Head of caudate nucleus (tissue), 42 donors: Measurements from ENCODE around the gene AIP.

Experiments used
- DNase-seq, 42 donors: peaks; one replicate each; pipeline versions ENCODE4 v3.0.0 to v3.0.0-alpha.2; 2020 to 2021; ENCODE audit warnings: mixed read lengths in 7 of 42
- intact Hi-C: fragments of 100-400 bp; cut with DNase I; formaldehyde crosslinking; loops from one replicate; pipeline ENCODE4 v1.15.0; 2022

AIP gene

DNA sequence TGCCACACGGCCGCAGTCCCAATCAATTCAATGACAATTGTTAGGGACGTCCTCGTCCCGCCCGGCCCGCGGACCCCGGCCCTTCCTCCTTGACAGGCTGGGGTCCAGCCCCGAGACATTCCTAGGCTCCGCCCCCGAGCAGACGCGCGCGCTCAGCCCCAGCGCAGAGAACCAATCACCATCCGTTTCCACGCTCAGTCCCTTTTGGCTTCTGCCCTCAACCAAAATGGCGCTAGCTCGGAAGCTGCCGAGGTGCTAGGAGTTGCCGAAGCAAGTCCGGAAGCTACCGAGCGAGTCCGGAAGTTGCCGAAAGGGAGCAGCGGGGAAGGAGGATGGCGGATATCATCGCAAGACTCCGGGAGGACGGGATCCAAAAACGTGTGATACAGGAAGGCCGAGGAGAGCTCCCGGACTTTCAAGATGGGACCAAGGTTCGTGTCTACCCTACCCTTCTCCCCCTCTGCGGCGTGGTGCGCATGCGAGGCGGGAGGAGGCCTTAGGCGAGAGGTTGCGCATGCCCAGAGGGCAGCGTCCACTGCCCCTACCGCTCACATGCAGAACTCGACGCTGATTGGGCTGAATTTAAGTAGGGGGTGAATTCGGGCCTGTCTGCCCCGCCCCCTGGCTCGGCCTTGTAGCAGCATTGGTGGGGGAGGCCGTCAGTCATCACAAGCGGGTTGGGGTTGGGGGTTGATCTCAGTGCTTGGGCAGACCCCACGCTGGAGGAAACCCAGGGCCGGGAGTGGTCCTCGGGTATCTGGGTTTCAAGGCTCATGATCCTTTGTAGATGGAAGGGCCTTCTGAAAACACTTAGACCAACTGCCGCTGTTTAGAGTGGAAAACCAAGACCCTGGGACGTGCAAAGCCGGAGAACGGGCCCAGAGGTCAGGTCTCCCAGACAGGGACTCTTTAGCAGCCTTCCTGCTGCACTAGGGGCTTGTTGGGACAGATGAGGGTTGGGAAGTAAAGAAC lies at the start of gene AIP:
Gene AIP, plus strand, starts transcription at position 200 of the 972 bp plus-strand sequence. Its CDS starts 133 bp downstream, at position 333.
- peak; percentile 92 to 99 (median 97) for DNase-seq
- intact Hi-C loops, result loop anchor here (2.0 to 5.0 kb wide), 2 partner anchors 14 to 81 kb away; partner anchors contain the start of genes PPP1CA, TBC1D10C and TMEM134

DNA sequence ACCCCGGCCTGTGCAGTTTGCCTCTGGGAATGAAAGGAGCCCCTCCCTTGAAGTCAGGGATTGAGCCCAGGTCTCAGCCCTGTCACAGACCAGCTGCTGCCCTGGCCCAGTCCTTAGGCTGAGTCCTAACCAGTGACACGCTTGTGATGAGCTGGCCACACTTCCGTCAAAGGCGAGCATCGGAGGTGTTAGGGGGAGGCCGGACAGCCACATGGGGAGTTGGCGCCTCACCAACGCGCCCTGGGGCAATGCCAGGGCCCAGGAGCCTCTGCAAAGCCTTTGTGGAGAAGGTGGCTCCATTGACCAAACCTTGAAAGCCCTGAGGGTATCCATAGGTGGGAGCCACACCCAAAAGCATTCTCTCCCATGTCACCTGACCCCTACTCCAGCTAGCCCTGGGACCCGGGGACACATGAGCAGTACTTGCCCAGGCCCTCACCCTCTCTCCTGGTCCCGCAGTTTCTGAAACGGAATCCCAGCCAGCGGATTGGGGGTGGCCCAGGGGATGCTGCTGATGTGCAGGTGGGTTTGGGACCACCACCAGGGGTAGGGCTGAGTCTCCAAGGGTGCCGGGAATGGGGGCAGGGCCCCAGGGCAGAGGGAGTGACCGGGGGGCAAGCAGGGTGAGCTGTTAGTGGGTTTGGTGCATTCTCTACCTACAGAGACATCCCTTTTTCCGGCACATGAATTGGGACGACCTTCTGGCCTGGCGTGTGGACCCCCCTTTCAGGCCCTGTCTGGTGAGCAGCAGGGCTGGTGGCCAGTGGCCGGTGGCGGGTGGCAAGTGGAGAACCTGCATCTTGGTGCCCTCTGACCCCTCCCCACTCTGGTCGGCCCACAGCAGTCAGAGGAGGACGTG lies 49.1 kb upstream of the AIP start:
- intact Hi-C loops, result no loop called here

DNA sequence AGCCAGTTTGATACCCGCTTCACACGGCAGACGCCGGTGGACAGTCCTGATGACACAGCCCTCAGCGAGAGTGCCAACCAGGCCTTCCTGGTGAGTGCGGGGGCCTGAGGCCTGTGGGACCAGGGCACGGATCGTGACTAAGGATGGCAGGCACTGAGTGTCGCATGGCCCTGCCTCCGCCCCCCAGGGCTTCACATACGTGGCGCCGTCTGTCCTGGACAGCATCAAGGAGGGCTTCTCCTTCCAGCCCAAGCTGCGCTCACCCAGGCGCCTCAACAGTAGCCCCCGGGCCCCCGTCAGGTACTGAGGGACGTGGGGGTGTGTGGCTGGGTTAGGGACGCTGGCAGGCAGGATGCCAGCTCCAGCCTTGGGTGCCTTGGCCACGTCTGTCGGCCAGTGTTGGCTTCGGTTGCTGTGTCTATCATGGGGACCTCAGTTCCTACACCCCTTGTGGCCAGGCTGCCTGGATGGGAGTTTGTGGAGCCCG lies 48.4 kb upstream of the AIP start:
- no peak for DNase-seq
- intact Hi-C loops, result no loop called here

More for the DNA sequence above, 49.1 kb upstream of the AIP start:
- no peak for DNase-seq

GRCh38 chr11:67435031-67435726 lies 47.6 kb upstream of the AIP start:
- intact Hi-C loops, result no loop called here
- DNase-seq, result no peak

GRCh38 chr11:67435727-67436458 lies 46.9 kb upstream of the AIP start:
- no peak for DNase-seq
- intact Hi-C loops, result no loop called here

- no peak for DNase-seq
- intact Hi-C loops, result no loop called here
These were observed 46.3 kb upstream of the AIP start for GRCh38 chr11:67436459-67437081.

- DNase-seq, result no peak
- intact Hi-C loops, result no loop called here
These were observed 45.6 kb upstream of the AIP start, which contains the start of gene PTPRCAP for GRCh38 chr11:67437082-67437808. PTPRCAP (minus strand) TSS chr11:67437682; CDS start chr11:67437619, 63 bp downstream.

DNA sequence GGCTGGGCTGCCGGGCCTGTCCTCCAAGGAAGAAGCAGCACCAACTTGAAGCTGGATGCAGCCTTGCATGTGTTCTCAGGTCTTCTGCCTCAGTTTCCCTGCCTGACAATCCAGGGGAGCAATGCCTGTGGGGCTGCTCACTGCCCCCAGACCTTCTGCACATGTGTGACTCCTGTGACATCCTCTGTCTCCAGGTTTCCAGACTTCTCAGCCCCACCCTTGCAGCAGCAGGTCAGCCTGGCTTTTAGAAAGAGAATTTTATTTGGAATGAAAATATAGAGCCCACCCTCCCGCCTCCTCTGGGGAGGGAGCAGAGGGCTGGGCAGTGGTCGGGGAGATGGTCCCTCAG lies 45.0 kb upstream of the AIP start:
- intact Hi-C loops, result no loop called here
- DNase-seq, result no peak

- DNase-seq, result no peak
- intact Hi-C loops, result no loop called here
These were observed 44.5 kb upstream of the AIP start for GRCh38 chr11:67438158-67438902.

GRCh38 chr11:67439321-67440228 lies 43.3 kb upstream of the AIP start:
- intact Hi-C loops, result no loop called here
- DNase-seq, result peak in 8 of 42 donors; percentile 24 to 72 (median 46)

GRCh38 chr11:67440229-67441097 lies 42.4 kb upstream of the AIP start:
- no peak for DNase-seq
- intact Hi-C loops, result no loop called here

DNA sequence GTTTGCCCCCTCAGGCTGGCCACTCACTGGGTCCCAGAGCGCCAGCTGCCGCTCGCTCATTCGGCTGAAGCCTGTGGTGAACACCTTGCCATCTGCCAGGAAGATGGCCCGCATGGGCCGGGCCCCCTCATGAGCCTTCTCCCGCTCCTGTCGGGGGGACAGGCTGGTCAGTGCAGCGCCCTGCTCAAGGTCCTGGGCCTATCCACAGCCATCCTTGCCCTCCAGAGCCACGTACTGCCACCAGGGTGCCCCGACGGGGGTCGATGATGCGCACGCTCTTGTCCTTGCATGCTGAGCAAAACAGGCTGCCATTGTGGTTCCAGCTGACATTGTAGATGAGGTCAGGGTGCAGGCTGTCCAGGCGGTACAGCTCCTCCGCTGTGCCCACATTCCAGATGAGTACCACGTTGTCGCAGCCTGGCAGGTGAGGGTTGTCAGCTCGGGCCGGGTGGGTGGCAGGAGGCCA lies 41.7 kb upstream of the AIP start:
- intact Hi-C loops, result no loop called here
- no peak for DNase-seq

GRCh38 chr11:67441731-67442351 lies 41.0 kb upstream of the AIP start:
- intact Hi-C loops, result no loop called here

More at GRCh38 chr11:67441731-67442351, 41.0 kb upstream of the AIP start:
- no peak for DNase-seq
